ENCODE results near the gene MAS1L.

The MAS1L gene

GRCh38 chr6:29525311-29525639 is 37.5 kb upstream of the MAS1L start (continued):
- TF ChIP-seq ZNF112 (tag by site-specific recombination; IDR thresholded peaks at IDR 0.05) (no peak), ELK4 (IDR thresholded peaks at IDR 0.05; ENCODE audit: borderline replicate concordance, low read depth, low read length) (no peak), BCL11A (tag by site-specific recombination; IDR thresholded peaks at IDR 0.05; ENCODE audit: low read depth) (no peak), PRDM10 (tag by site-specific recombination; IDR thresholded peaks at IDR 0.05) (no peak), ZNF488 (tag by site-specific recombination; IDR thresholded peaks at IDR 0.05) (no peak), ZNF280C (tag by site-specific recombination; IDR thresholded peaks at IDR 0.05) (no peak), ZSCAN4 (tag by site-specific recombination; IDR thresholded peaks at IDR 0.05) (no peak), ZNF830 (tag by site-specific recombination; IDR thresholded peaks at IDR 0.05; ENCODE audit: low read depth) (no peak), KLF17 (tag by site-specific recombination; IDR thresholded peaks at IDR 0.05) (no peak), IKZF3 (tag by site-specific recombination; IDR thresholded peaks at IDR 0.05) (no peak)

- TF ChIP-seq YY1 (tag by site-specific recombination; IDR thresholded peaks at IDR 0.05) (no peak), ZNF169 (tag by site-specific recombination; IDR thresholded peaks at IDR 0.05) (no peak), PRDM4 (tag by site-specific recombination; IDR thresholded peaks at IDR 0.05) (no peak), MEIS1 (CRISPR knock-in tag; IDR thresholded peaks at IDR 0.05; ENCODE audit: borderline replicate concordance) (no peak)
Observed at GRCh38 chr6:29524444-29525310, 36.9 kb upstream of the MAS1L start.

More at GRCh38 chr6:29524444-29525310, 36.9 kb upstream of the MAS1L start:
- Histone ChIP-seq H3K4me3 (ENCODE audit: low read depth, low read length) (no peak overlapping the region), H3K4me1 (ENCODE audit: control insufficient read depth, insufficient read depth, low read length) (no peaks in the 10 kb centered on the region), H3K36me3 (ENCODE audit: control insufficient read depth in 2 of 2, insufficient read depth in 1 of 2, low read length in 2 of 2) (no peaks in the 10 kb centered on the region), H3K9me3 (ENCODE audit: control insufficient read depth, insufficient read depth, low read depth, low read length) (no peaks in the 10 kb centered on the region), H3K27ac (ENCODE audit: extremely low read depth, low read depth, low read length) (no peak overlapping the region)
- POLR2A ChIA-PET, result no interaction called here
- CTCF ChIA-PET, result interaction anchor here (0.7 to 1.0 kb wide), 2 partner anchors 9 to 11 kb away, joined by 4 read pairs; no protein-coding TSS in a partner anchor
